Suppressor macrophage treated with lipopolysaccharide for 1 hour (primary cell): ENCODE results near the gene ZNF512B.
"Not testable (repeated sequence)": the region's sequence is repeated elsewhere in the genome, so short reads cannot be mapped to it uniquely, and the experiment has no call there.

Experiments
- DNase-seq, 3 donors: peaks; one replicate each; pipeline ENCODE4 v3.0.0-alpha.2; 2020 to 2022

Gene ZNF512B, protein sequence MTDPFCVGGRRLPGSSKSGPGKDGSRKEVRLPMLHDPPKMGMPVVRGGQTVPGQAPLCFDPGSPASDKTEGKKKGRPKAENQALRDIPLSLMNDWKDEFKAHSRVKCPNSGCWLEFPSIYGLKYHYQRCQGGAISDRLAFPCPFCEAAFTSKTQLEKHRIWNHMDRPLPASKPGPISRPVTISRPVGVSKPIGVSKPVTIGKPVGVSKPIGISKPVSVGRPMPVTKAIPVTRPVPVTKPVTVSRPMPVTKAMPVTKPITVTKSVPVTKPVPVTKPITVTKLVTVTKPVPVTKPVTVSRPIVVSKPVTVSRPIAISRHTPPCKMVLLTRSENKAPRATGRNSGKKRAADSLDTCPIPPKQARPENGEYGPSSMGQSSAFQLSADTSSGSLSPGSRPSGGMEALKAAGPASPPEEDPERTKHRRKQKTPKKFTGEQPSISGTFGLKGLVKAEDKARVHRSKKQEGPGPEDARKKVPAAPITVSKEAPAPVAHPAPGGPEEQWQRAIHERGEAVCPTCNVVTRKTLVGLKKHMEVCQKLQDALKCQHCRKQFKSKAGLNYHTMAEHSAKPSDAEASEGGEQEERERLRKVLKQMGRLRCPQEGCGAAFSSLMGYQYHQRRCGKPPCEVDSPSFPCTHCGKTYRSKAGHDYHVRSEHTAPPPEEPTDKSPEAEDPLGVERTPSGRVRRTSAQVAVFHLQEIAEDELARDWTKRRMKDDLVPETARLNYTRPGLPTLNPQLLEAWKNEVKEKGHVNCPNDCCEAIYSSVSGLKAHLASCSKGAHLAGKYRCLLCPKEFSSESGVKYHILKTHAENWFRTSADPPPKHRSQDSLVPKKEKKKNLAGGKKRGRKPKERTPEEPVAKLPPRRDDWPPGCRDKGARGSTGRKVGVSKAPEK

DNA sequence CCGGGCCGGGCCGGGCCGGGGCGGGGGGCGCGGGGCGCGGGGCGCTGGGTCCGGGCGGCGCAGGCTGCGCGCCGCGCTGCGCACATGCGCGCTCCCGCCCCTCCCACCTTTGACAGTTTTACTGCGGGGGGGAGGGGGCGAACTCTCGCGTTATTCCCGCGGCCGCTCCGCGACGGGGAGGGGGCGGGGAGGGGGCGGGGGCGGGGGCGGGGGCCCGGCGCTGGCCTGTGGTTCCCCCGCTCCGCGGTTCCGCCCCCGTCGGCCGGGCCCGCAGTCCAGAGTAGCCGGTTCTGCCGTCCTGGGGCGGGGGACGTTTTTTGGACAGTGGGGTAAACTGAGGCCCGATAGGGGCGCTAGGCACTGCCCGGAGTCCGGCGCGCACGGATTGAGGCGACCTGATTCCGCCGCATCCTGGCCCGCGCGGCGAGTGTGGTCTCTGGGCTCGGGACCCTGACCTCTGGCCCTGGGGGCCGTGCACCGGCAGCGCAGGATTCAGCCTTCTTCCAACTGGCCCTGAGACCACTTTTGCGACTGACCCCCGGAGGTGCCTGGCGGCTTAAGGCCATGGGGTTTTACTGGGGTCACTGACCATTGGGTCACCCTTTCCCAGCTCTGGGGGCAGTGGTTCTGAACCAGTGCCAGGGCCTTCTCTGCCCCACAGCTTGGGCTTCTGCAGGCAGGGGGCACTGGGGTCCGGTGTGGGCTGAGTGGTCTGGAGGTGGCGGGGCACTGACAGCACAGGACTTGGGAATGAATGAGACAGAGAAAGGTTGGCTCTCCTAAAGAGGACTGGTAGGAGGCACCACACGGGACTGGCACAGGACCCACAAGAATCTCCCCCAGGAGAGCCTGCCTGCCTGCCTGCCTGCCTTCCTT, at the start of gene ZNF512B:
Gene ZNF512B, minus strand, starts transcription at position 93 of the 876 bp plus-strand sequence. CDS start 1,980 bp downstream, outside the sequence.
- peak in 2 of 3 donors; percentile 67 to 81 for DNase-seq

DNA sequence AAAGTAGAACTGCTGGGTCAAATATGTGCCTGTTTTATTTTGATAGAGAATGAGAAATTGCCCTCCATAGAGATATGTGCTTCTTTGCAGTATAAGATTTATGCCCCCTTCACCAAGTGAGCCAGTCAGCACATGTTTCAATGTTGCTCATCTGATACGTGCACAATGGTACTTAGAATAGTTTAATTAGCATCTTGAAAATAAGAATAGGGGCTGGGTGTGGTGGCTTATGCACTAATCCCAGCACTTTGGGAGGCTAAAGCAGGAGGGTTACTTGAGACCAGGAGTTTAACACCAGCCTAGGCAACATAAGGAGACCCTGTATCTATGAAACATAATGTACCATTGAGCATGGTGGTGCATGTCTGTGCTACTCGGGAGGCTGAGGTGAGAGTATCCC, 45.9 kb upstream of the ZNF512B start:
- DNase-seq, result no peak

DNA sequence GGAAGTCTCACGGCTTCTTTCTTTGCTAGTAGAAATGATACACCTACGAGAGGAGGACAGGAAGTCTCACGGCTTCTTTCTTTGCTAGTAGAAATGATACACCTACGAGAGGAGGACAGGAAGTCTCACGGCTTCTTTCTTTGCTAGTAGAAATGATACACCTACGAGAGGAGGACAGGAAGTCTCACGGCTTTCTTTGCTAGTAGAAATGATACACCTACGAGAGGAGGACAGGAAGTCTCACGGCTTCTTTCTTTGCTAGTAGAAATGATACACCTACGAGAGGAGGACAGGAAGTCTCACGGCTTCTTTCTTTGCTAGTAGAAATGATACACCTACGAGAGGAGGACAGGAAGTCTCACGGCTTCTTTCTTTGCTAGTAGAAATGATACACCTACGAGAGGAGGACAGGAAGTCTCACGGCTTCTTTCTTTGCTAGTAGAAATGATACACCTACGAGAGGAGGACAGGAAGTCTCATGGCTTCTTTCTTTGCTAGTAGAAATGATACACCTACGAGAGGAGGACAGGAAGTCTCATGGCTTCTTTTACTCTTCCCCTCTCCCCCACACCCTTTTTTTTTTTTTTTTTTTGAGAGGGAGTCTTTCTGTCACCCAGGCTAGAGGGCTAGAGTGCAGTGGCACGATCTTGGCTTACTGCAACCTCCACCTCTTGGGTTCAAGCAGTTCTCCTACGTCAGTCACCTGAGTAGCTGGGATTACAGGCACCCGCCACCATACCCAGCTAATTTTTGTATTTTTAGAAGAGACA, 42.8 kb upstream of the ZNF512B start:
- not testable (repeated sequence) for DNase-seq

DNA sequence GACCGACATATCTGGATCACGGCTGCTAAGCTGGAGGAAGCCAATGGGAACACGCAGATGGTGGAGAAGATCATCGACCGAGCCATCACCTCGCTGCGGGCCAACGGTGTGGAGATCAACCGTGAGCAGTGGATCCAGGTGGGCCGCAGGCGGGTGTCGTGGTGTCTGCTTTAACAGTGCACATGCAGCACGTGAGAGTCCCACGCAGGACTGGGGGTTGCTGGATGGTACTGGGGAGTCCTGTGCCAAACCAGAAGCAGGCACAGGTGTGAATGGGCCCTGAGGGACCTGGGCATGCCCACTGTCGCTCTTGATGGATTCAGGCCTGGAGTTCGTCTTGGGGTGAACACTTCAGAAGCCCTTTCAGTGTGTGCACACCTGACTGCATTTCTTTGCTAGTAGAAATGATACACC, 41.6 kb upstream of the ZNF512B start:
- no peak for DNase-seq

DNA sequence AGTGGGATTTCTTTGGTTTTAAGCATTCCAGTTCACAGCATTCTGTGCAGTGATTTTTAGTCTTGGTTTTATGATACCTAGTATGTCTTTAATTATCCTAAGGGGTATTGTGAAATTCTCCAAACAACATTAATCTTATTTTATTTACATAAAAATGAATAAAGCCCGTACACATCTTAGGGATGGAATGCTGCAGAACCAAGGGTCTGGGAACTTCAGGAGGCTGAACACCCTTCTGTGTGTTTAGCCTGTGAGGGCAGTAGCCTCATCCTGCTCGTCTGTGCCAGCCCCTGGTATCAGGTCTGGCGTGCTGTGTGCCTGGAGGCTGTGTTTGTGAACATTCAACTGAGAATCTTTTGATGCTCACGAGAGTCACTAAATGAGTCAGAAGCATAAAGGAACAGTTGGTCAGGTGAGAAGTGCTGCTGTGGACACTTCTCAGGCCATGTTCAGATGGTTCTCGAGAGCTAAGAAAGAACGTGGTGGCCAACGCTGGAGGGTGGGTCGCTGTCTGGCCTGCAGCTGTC, 41.0 kb upstream of the ZNF512B start:
- no peak for DNase-seq

DNA sequence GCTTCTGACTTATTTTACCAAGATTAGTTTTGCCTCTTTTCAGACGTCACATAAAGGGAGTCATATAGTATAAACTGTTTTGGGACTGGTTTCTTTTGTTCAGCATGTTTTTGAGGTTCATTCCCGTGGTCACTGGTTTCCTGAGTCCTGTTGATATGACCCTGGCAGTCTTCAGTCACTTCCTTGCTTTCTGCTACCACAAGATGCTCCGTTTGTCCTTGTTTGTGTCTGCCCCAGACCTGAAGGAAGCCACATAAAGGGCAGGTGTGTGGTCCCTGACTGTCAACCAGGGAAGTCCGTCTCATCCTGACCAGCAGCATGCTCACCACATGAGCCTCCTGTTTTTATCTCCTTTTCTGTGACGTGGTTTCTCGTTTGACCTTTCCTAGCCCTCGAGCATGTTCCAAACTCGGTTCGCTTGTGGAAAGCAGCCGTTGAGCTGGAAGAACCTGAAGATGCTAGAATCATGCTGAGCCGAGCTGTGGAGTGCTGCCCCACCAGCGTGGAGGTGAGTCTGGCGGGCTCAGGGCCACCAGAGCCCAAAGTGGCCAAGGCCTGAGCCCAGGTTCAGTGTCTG, 40.2 kb upstream of the ZNF512B start:
- DNase-seq, result no peak

DNA sequence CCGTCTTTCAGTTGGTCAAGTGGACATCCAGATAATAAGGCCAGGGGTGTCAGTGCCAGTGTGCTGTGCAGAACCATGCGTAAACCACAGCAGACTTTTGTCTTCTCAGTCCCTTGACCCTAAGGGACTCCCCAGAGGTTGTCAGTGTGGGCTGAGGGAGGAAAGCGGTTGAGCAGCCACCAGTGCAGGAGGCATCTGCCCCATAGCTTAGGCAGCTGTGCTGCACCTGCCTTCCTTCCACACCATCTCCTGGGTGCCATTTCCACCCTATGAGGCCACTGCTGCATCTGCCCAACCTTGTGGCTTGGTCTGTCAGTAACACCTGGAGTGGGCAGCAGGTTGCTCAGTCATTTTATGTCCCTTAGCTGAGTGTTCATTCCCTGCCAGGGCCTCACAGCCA, 37.2 kb upstream of the ZNF512B start:
- no peak for DNase-seq

DNA sequence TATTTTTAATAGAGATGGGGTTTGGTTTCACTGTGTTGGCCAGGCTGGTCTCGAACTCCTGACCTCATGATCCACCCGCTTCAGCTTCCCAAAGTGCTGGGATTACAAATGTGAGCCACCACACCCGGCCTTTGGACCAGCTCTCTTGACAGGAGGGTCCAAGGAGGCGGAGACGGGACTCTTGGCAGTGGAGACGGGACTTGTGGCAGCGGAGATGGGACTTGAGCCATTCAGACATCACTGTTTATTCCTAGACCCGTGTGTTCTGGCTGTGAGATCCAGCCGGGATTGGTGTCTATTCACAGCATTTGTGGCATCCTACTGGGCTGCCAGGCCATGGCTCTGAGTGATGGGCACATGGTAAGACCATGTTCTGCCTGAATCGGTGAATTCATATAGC, 36.8 kb upstream of the ZNF512B start:
- DNase-seq, result no peak

DNA sequence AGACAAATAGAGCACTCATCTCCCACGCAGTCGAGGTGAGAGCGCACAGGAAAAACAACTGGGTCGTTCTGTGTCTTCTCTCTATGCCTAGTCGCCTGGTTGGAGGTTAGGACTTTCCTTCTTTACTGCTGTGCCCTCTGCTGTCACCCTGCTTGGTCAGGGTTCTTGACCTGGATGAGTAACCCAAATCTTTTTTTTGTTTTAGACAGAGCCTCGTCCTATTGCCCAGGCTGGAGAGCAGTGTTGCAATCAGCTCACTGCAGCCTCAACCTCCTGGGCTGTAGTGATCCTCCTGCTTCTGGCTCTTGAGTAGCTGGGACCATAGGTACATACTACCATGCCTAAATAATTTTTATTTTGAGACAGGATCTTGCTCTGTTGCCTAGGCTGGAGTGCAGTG, 35.7 kb upstream of the ZNF512B start:
- no peak for DNase-seq

DNA sequence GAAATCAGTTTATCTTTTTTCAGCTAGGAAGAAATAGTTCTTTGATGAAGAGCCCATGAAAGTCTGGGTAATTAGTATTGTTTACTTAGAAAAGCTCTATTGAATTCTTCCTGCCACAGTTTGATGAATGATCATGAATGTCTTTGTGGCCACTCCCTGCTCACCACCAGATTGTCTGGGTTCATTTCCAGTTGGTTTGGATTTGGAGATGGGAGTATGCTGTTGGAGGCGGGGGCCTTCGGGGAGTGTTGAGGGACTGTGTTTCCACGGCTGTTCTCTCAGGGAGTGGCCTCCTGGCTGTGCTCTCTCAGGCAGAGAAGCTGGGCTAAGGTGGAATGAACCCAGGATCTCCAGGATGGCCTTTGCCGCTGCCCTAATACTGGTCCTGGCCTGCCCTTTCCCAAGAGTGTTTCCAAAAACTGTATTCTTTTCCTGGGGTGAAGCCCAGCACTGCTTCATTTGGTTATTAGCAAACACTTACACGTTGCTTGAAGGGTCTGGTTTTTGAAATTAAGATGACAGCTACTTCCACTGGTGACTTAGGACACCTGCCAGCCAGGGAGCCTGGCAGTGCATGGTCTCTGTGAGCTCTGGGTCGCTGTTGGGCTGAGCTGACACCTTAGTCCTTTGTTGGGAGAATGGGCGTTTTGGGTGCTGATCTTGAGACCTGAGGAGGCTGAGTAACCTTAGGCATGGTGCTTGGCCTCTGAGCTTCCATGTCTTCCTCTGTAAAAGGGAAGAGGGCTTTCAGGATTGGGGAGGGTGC, 34.4 kb upstream of the ZNF512B start:
- DNase-seq, result no peak

DNA sequence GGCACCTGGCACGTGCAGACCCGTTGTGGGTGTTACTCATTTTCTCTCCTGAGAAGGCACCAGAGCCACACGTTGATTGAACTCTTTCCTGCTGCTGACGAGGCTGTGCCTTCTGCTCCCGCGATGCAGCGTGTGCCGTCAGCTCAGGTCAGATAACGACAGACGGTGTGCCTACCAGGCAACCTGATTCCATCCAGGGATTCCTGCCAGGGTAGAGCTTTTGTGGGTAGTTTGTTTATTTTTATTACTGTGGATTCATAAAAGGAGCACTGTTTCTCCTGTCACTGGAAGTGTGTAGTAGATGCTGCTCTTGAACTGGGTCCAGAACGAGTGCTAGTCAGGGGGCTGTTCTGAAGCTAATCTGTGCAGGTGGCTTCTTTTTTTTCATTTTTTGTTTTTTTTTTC, 31.9 kb upstream of the ZNF512B start:
- no peak for DNase-seq

DNA sequence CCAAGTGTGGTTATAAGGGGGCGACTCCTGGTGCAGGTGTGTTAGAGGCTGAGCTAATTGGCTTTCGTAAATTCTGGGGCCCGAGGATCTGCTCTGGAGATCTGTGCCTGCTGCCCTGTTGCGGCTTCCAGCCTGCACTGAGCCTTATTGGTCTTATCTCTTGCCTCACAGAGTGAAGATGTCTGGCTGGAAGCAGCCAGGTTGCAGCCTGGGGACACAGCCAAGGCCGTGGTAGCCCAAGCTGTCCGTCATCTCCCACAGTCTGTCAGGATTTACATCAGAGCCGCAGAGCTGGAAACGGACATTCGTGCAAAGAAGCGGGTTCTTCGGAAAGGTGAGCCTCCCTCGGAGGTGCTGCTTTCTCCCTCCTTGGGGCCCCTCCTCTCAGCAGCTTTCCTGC, 31.2 kb upstream of the ZNF512B start:
- no peak for DNase-seq

DNA sequence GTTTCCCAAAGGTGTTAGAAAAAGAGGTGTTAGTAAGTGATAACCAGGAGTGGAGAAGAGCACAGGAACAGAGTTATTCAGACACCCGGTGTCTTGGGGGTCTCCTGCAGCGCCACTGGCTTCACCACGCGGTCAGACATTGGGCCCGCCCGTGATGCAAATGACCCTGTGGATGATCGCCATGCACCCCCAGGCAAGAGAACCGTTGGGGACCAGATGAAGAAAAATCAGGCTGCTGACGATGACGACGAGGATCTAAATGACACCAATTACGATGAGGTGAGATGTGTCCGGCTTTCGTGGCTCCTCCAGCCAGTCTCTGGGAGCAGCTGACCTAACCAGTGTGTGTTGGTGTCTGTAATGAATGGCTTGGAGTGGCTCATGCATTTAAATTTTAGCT, 13.2 kb upstream of the ZNF512B start:
- DNase-seq, result no peak

DNA sequence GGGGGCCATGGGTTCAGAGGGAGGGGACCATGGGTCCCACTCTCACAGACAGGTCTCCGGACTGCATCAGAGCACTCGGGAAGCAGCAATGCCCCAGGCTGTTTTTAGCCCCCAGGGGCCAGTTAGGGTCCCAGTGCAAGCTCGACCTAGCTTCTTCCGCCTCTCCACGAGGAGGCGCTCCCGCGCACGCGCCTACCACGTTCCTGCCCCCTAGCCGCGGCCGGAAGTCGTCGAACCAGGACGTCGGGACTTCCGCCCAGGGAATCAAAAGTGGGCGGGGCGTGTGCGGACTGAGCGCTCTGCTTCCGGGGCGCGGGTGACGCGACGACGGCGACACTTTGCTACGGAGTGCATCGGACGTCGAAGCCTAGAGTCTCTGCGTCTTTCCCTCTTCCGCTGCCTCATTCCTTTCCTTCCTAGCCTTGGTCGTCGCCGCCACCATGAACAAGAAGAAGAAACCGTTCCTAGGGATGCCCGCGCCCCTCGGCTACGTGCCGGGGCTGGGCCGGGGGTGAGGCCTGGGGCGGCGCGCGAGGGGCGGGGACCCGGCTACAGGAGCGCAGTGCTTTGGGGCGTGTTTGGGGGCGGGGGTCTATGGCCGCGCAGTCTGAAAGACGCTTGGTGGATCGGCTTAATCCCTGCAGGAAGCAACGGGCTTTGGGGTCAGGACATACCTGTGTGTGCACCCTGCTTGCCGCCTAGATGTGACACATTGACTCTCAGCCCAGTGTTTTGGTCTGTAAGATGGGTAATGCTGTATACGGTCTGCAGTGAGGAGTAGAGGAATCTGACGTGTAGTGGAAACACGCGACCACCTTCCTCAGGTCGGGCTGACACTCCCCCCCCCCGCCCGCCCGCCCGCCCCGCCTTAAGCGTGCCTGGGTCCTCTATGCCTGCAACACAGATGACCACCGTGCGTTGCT, 11.3 kb upstream of the ZNF512B start, which contains the start of gene PRPF6:
Gene PRPF6, plus strand, starts transcription at position 327 of the 923 bp plus-strand sequence. Its CDS starts 114 bp downstream, at position 441.
- DNase-seq, result peak; percentile 99 to 100 (median 100)

DNA sequence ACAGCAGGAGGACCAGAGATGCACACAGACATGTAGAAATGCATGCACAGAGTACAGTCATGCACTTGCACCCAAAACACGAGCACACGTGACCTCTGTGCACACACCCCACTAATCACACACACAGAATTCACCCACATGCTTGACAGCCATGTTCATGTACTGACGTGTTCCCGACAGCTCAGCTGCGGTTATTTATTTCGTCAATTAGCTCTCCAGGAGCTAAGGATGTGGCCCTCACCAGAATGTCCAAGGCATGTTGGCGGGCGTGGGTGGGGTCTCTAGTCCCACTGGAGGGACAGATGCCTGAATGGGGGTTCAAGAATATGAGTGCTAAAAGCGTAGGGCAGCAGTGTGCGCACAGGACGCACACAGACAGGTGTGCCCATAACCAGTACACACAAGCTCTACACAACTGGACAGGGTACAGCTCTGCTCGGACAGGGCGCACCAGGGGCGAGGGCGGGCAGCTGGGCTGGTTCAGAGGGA, 10.6 kb upstream of the ZNF512B start:
- DNase-seq, result no peak

DNA sequence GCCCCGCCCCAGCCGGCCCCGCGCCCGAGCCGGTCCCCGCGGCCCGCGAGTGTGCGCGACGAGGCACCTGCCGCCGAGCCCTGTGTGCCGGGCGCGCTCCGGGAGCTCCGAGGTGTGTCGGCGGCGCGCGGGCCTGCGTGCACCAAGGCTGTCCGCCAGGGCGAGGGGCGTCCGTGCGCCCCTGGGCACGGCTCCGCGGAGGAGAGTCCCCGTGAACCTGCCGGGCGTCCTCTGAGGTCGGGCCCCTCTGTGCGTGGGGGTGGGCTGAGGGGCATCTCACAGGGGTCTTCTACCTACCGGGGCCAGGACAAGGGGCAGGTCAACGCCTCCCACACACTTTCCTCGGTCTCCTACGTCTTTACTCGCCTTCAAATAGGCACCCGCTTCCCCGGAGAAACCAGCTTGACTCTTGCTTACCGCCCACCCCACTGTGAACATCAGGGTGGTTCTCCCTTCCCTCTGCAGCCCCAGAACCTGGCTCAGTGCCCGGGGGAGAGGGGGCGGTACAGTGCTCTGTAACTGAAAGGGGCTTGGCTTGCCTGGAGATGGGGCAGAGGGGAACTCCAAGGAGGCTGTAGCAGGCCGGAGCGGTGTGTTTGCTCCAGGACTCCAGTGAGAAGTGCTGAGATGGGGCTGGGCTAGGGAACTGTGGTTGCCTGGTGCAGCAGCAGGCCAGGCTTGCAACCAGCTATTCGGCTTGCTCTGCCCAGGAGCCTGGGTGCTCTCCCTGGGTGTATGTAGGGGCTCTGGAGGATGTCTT, 10.0 kb upstream of the ZNF512B start, which contains the start of gene SAMD10:
Gene SAMD10, minus strand, starts transcription at position 86 of the 760 bp plus-strand sequence. CDS start 175 bp downstream, outside the sequence.
- DNase-seq, result peak; percentile 91 to 96 (median 96)

DNA sequence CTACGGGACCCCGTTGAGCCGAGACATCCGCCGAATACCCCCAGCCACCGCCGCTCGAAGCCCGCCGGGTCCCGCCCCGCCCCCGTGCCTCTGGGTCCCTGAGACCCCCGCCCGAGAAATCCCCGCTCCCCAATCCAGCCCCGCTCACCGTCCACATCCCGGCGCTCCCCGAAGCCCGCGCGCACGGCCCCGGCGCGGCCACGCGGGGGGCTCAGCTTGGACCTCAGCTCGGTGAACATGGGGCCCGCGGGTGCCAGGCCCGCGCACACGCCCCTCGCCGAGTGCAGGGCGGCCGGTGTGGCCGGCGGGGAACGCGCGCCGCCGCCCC, 9.5 kb upstream of the ZNF512B start:
- no peak for DNase-seq
